ENCODE measurements around the gene TMEM63C.
A peak's percentile ranks its signal among the peaks of the same experiment; 100 is the strongest.

The TMEM63C gene

GRCh38 chr14:77224212-77224611 lies 42.6 kb downstream of the TMEM63C start:
- DNase-seq = no peak

GRCh38 chr14:77225254-77225653 lies 43.7 kb downstream of the TMEM63C start:
- no peak for DNase-seq

- no peak for DNase-seq
Measured at GRCh38 chr14:77225892-77226557, 44.4 kb downstream of the TMEM63C start.

- no peak for DNase-seq
Measured at GRCh38 chr14:77228056-77228455, 46.5 kb downstream of the TMEM63C start.

GRCh38 chr14:77230914-77231313 lies 49.3 kb downstream of the TMEM63C start:
- DNase-seq = peak; percentile 48

GRCh38 chr14:77231721-77232120 lies 50.1 kb downstream of the TMEM63C start:
- DNase-seq = no peak

GRCh38 chr14:77236814-77237213 lies 55.2 kb downstream of the TMEM63C start:
- DNase-seq = no peak

- DNase-seq = no peak
Measured at GRCh38 chr14:77238356-77238755, 56.8 kb downstream of the TMEM63C start.

GRCh38 chr14:77238996-77239395 lies 57.4 kb downstream of the TMEM63C start:
- DNase-seq = no peak

GRCh38 chr14:77239412-77239811 lies 57.8 kb downstream of the TMEM63C start:
- no peak for DNase-seq

- DNase-seq = peak; percentile 27
Measured at GRCh38 chr14:77240336-77240915, 58.8 kb downstream of the TMEM63C start.

GRCh38 chr14:77241955-77242354 lies 60.4 kb downstream of the TMEM63C start:
- DNase-seq = no peak

- no peak for DNase-seq
Measured at GRCh38 chr14:77242752-77243151, 61.2 kb downstream of the TMEM63C start.

- no peak for DNase-seq
Measured at GRCh38 chr14:77243853-77244252, 62.3 kb downstream of the TMEM63C start.

- no peak for DNase-seq
Measured at GRCh38 chr14:77245820-77246219, 64.2 kb downstream of the TMEM63C start.

GRCh38 chr14:77246784-77247183 lies 65.2 kb downstream of the TMEM63C start:
- DNase-seq = no peak

- DNase-seq = no peak
Measured at GRCh38 chr14:77248666-77249065, 67.1 kb downstream of the TMEM63C start.

- no peak for DNase-seq
Measured at GRCh38 chr14:77249286-77249685, 67.7 kb downstream of the TMEM63C start.

GRCh38 chr14:77250927-77251326 lies 69.3 kb downstream of the TMEM63C start:
- no peak for DNase-seq

- DNase-seq = peak; percentile 70
Measured at GRCh38 chr14:77251870-77252269, 70.3 kb downstream of the TMEM63C start.

GRCh38 chr14:77253333-77254190 lies 72.0 kb downstream of the TMEM63C start:
- DNase-seq = no peak

- DNase-seq = no peak
Measured at GRCh38 chr14:77256694-77257093, 75.1 kb downstream of the TMEM63C start.

GRCh38 chr14:77257700-77258099 lies 76.1 kb downstream of the TMEM63C start:
- no peak for DNase-seq

- DNase-seq = no peak
Measured at GRCh38 chr14:77258566-77258965, 77.0 kb downstream of the TMEM63C start.

Data from DMS79 treated with DMSO at 0.1 percent for 48 hours (cell line).